Heart left ventricle (tissue), 16 donors: Measurements from ENCODE around the gene RAD51B. TPM values are rescaled to one million over a fixed set of nuclear protein-coding genes. Genes with fewer than 3 reads are reported as not detected.

Experiments used
- ATAC-seq, 4 donors: fragments of 200-7000 bp; cut with Tn5 transposase; one replicate each; pipeline ENCODE4 v1.9.1; 2020 to 2022; ENCODE audit warnings: moderate library complexity in 4 of 4, mild to moderate bottlenecking in 3 of 4, moderate number of reproducible peaks in 1 of 4
- DNase-seq, 5 donors: peaks; one replicate each; pipeline ENCODE4 v3.0.0-alpha.2; 2020
- H3K27ac ChIP-seq, 12 donors: fragments of 200-600 bp; sonication (generic) in 4 of 12; one replicate each; pipeline versions ENCODE4 v1.5.0 to v1.8.0; 2016 to 2022; ENCODE audit warnings: mild to moderate bottlenecking in 2 of 12
- H3K27me3 ChIP-seq, 9 donors: fragments of 200-600 bp; sonication (generic) in 2 of 9; one replicate each; pipeline versions ENCODE4 v1.5.1 to v1.8.0; 2016 to 2022; ENCODE audit warnings: mild to moderate bottlenecking in 3 of 9
- H3K36me3 ChIP-seq, 9 donors: fragments of 200-600 bp; sonication (generic) in 2 of 9; one replicate each; pipeline versions ENCODE4 v1.5.0 to v1.8.0; 2018 to 2022; ENCODE audit warnings: mild to moderate bottlenecking in 2 of 9
- H3K4me1 ChIP-seq, 12 donors: fragments of 200-600 bp; sonication (generic) in 4 of 12; one replicate each; pipeline versions ENCODE4 v1.5.0 to v1.8.0; 2016 to 2022; ENCODE audit warnings: mild to moderate bottlenecking in 3 of 12
- H3K4me3 ChIP-seq, 12 donors: fragments of 200-600 bp; sonication (generic) in 4 of 12; one replicate each; pipeline versions ENCODE4 v1.5.0 to v1.8.0; 2017 to 2022; ENCODE audit warnings: mild to moderate bottlenecking in 9 of 12, moderate library complexity in 4 of 12
- H3K9me3 ChIP-seq, 12 donors: fragments of 200-600 bp; sonication (generic) in 4 of 12; one replicate each; pipeline versions ENCODE4 v1.5.0 to v1.8.0; 2016 to 2022; ENCODE audit warnings: mild to moderate bottlenecking in 1 of 12
- CTCF ChIP-seq, 12 donors: fragments of 200-600 bp; sonication (generic) in 4 of 12; IDR thresholded peaks; one replicate each; pipeline versions ENCODE4 v1.5.0 to v1.8.0; 2018 to 2022; ENCODE audit warnings: antibody characterized with exemption in 12 of 12, mild to moderate bottlenecking in 5 of 12
- POLR2A ChIP-seq, 2 donors: fragments of 450-650 bp; IDR thresholded peaks; one replicate each; pipeline ENCODE4 v1.6.1; 2017; ENCODE audit warnings: antibody characterized with exemption in 2 of 2, mild to moderate bottlenecking in 2 of 2, moderate library complexity in 2 of 2
- WGBS, 4 donors: extraction: QIAGEN DNeasy Blood & Tissue Kit in 2 of 4; methylation state at CpG; one replicate each; pipeline versions ENCODE4 v1.1.5 to v1.1.7; 2013 to 2018; 5-methylcytosine and 5-hydroxymethylcytosine counted together
- intact Hi-C, 10 donors: fragments of 100-400 bp; cut with DNase I; formaldehyde crosslinking; loops; one replicate each; pipeline versions ENCODE4 v1.11.1 to v1.14.2; 2022
- polyA plus RNA-seq, 2 donors: library from polyadenylated mRNA; stranded (reverse); fragments of 200-250 nt; gene quantifications; one replicate each; pipeline ENCODE4 v1.2.3, GENCODE V29; 2013
- total RNA-seq, 9 donors: library from RNA; depleted of rRNA in 2 of 9; stranded (reverse); fragments of >200 nt in 2 of 9; fragmentation: NEBNext Ultra II Directional in 3 of 9; extraction: Animal tissue kit (Norgen Biotek cat#: 25700) in 3 of 9; gene quantifications; one replicate each; pipeline versions ENCODE4 v1.1.0 to v1.2.4, GENCODE V29; 2016 to 2023
- donor health status: ischemic (EF 13 %, LVEDD 7.1; RV severe dilation, severe dysfunction).
- donor health status: healthy with polysubstance abuse.
- donor health status: DM: no; HTN: yes; CAD: no.
- donor health status: DM: no; HTN: no; CAD: no.
- donor health status: ischemic (EF 25% LVEDD 6.9; RV normal size, moderate dysfunction).
- donor health status: ischemic (EF 25% LVEDD 5.7; RV mildly dilated, moderate dysfunction).
- donor health status: healthy.
- donor health status: DM: yes; HTN: yes; CAD: no.
- donor health status: ischemic (EF 35%, LVEDD 5.7; RV mildly dilated, moderate dysfunction).
- donor health status: nonischemic (EF 11% LVEDD 7.7; RV severe dilation, severe dysfunction).
- donor health status: DM: yes; HTN: yes; CAD: no.
- donor health status: PGD.
- donor health status: ischemic (EF 29% LVEDD 5.4; RV normal size, mild dysfunction).
- donor health status: nonischemic (EF 23%, LVEDD 6.1; RV moderate dilation, normal function).

The RAD51B gene
- total and polyA plus RNA-seq, 11 donors, result 1.3 to 11.3 (median 3.2) TPM

GRCh38 chr14:68685419-68686204 lies 866.0 kb downstream of the RAD51B start:
- ATAC-seq (no peak), DNase-seq (peak in 1 of 5 donors; percentile 19)
- TF ChIP-seq POLR2A (IDR thresholded peaks at IDR 0.05) (no peak), CTCF (IDR thresholded peaks at IDR 0.05) (no peak)
- intact Hi-C loops, result loop anchor here in 1 of 10 donors (2.0 kb wide), 1 partner anchor 45 kb away; no protein-coding TSS in a partner anchor
- WGBS, 4 donors, result 82 to 88% (median 86%) methylated on average over 11 to 12 of the region's 12 CpGs
- H3K27me3 ChIP-seq, result no peaks in the 10 kb centered on the region
- no peaks in the 10 kb centered on the region for H3K9me3 ChIP-seq
- peaks cover 6 to 65% (median 41%) of the 10 kb centered on the region in 12 donors for H3K4me1 ChIP-seq
- peak overlapping the region in 3 of 12 donors; percentile 34 to 95 (median 84) for H3K27ac ChIP-seq
- no peak overlapping the region for H3K4me3 ChIP-seq
- no peaks in the 10 kb centered on the region for H3K36me3 ChIP-seq

- Histone ChIP-seq H3K4me3 (no peak overlapping the region), H3K36me3 (no peaks in the 10 kb centered on the region), H3K4me1 (peaks cover 6 to 60% (median 36%) of the 10 kb centered on the region in 12 donors), H3K27me3 (no peaks in the 10 kb centered on the region), H3K27ac (peak overlapping the region in 1 of 12 donors; percentile 95), H3K9me3 (no peaks in the 10 kb centered on the region)
- 97 to 100% (median 99%) methylated on average over 1 of the region's 1 CpG for WGBS, 4 donors
- ATAC-seq, result no peak
- no peak for DNase-seq
- intact Hi-C loops, result no loop called here
- TF ChIP-seq CTCF (IDR thresholded peaks at IDR 0.05), result no peak
- no peak for TF ChIP-seq POLR2A (IDR thresholded peaks at IDR 0.05)
Measured at GRCh38 chr14:68686205-68686465, 866.6 kb downstream of the RAD51B start.

- Histone ChIP-seq H3K36me3 (no peaks in the 10 kb centered on the region), H3K4me1 (peaks cover 6 to 54% (median 31%) of the 10 kb centered on the region in 12 donors), H3K27ac (no peak overlapping the region), H3K9me3 (no peaks in the 10 kb centered on the region), H3K27me3 (no peaks in the 10 kb centered on the region), H3K4me3 (no peak overlapping the region)
- no peak for ATAC-seq
- no peak for TF ChIP-seq POLR2A (IDR thresholded peaks at IDR 0.05)
- TF ChIP-seq CTCF (IDR thresholded peaks at IDR 0.05), result no peak
- intact Hi-C loops, result no loop called here
- 90 to 97% (median 95%) methylated on average over 8 of the region's 8 CpGs for WGBS, 4 donors
- DNase-seq, result no peak
Measured at GRCh38 chr14:68686724-68687123, 867.1 kb downstream of the RAD51B start.

GRCh38 chr14:68687746-68688145 lies 868.2 kb downstream of the RAD51B start:
- Histone ChIP-seq H3K36me3 (no peaks in the 10 kb centered on the region), H3K4me3 (no peak overlapping the region), H3K27me3 (no peaks in the 10 kb centered on the region), H3K9me3 (no peaks in the 10 kb centered on the region), H3K4me1 (peaks cover 6 to 49% (median 22%) of the 10 kb centered on the region in 12 donors), H3K27ac (no peak overlapping the region)
- ATAC-seq, result no peak
- 93 to 96% (median 95%) methylated on average over 11 of the region's 11 CpGs for WGBS, 4 donors
- TF ChIP-seq CTCF (IDR thresholded peaks at IDR 0.05) (no peak), POLR2A (IDR thresholded peaks at IDR 0.05) (no peak)
- intact Hi-C loops, result no loop called here
- no peak for DNase-seq
